Measurements from ENCODE around the gene JAM2. TPM values are rescaled to one million over a fixed set of nuclear protein-coding genes. Genes with fewer than 3 reads are reported as not detected.
A peak's percentile ranks its signal among the peaks of the same experiment; 100 is the strongest.
"Not testable (repeated sequence)": the region's sequence is repeated elsewhere in the genome, so short reads cannot be mapped to it uniquely, and the experiment has no call there.

The JAM2 gene, protein sequence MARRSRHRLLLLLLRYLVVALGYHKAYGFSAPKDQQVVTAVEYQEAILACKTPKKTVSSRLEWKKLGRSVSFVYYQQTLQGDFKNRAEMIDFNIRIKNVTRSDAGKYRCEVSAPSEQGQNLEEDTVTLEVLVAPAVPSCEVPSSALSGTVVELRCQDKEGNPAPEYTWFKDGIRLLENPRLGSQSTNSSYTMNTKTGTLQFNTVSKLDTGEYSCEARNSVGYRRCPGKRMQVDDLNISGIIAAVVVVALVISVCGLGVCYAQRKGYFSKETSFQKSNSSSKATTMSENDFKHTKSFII
- polyA plus RNA-seq (2013, experiment 1 of 2; ENCODE audit: insufficient read length) = 20.2 TPM
- 17.7 TPM for polyA plus RNA-seq (2013, experiment 2 of 2; ENCODE audit: insufficient read length)

DNA sequence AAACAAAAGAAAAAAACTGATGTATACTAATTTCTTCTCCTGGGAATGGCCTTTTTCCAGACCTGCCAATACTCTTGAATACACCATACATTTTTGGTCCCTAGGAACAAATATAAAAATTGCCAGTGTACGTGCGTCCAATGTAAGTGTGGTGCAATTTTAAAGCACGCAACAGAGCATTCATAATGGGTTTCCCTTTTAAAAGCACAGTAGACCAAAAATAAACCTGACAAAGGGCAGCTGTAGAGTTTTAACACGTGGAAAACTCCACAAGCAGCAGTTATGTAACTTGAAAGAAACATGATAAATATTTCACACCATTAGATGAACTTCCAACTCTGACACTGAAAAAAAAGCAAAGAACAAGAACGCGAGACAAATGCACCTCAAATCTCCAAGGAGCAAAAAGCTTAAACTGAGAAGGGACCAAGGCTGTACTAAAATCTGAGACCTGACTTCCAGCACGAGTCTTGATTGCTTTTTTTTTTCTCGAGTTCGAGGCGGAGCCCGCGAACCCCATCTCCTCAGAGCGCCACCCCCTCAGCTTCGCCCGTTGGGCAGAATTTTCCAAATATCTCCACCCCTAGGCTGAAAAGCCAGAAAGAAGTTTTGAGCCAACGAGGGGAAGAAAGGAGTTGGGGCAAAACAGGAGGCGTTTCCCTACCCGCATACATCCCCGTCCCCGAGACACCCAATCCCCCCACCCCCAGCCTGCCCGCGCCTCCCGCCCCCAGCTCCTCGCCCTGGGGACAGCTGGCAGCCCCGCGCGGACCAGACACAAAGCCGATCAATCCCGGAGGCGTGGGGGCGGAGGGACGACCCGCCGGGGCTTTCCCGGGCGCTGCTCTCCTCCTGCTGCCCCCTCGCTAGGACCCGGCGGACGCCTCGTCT is at the start of gene JAM2:
Gene JAM2 (plus strand): TSS at position 599 of the 891 bp plus-strand sequence. CDS start 564 bp downstream, outside the sequence.
- DNase-seq = peak; percentile 59

DNA sequence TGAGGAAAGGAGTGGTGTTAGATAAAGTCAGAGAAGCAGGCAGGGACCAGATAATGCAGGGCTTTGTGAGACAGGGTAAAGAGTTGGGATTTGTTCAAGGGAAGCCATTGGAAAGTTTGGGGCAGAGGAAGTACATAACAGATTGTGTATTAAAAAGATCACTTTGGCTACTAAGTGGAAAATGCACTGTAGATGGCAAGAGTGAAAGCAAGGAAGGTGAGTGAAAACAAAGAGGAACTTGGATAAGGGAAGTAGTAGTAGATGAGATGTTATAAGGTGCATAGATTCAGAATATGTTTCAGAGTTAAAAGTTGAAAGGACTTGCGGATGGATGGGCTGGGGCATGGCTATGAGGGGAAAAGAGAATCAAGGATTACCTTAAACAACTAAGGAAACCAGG is 49.2 kb upstream of the JAM2 start:
- DNase-seq = no peak

DNA sequence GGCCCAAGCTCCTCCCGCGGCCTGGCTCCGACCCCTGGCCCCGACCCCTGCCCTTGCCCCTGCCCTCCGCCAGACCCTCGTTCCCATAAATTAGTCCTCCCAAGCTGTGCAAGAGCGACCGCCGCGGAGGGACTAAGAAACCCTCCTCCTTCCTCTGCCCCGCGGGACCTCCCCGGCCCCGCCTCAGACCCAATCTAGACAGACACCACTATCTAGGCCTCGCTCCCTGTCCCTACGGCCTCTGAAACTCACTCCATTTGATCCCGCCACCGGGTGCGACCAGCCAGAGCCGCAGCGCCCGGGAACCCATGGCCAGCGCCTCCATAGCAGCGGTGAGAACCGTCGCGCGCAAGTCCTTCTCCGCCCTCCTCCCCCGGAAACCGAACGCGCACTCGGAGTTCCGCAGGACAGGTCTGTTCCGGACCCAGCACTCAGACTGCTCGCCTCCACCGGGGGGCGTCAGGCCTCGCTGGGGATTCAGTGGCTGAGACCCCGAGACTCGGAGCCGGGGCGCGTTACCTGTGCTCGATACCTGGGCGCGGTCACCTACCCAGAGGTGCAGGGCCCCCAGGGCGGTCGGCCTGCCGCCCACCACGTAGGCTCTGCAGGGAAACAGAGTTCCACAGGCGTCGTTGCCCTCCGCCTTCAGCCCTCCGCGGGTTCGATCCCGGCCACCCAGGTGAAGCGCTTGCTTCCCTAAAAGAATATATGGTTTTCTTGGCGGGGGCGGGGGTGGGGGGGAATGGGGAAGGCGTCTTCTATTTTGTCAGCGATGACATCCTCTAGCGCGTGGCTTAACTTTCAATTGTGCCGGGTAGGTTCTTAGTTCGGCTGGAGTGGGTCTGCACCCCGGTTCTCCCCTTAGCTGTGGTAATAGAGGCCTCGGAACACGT is 31.7 kb upstream of the JAM2 start, which contains the start of gene MRPL39:
Gene MRPL39 (minus strand): TSS at position 331 of the 893 bp plus-strand sequence. CDS start 6 bp downstream, at position 325.
- DNase-seq = peak; percentile 90

DNA sequence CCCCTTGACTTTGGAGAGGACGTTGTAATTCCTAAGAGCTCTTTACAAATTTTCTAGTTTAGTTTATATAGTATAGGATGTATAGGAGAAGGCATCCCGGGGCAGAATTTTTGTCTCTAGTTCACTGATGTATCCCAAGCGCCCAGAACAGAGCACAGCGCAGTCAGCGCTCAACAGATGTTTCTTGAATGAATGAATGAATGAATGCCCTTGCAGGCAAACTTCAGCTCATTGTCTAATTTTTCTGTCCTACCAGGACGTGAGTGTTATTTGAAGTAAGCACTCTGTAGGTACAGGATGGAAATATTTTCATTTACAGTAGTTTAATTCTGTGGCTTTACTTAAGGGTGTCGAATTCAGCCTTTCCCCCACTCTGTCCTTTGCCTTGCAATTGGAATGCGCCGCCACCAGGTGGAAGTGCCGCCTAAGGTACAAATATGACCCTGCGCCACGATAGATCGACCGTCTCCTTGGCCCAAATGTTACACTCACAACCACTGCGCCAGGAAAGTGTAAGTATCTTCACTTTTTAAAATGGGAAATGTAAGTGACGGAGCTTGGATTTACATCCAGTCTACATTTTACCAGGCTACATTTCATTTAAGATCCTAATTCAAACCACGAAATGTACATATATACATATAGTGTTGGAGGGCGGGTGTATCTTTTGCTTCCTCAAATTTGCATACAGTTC is 30.9 kb upstream of the JAM2 start:
- DNase-seq = peak; percentile 81

DNA sequence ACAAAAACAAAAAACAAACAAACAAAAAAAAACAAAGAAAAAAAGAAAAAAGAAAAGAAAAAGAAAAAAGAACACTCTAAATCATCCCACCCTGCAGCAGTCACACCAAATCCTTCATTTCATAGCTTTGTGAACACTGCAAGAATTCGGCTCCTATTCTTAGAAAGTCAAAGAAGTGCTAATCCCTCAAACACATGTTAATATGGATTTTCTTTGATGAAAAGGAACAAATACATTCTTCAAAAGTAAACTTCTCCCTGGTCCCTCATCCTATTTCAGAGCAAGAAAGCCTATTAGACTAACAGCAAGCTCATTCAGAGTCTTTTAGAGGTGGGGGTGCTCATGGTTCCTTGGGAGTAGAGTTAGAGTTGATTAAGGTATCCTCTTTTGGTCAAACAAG is 24.6 kb upstream of the JAM2 start:
- no peak for DNase-seq

DNA sequence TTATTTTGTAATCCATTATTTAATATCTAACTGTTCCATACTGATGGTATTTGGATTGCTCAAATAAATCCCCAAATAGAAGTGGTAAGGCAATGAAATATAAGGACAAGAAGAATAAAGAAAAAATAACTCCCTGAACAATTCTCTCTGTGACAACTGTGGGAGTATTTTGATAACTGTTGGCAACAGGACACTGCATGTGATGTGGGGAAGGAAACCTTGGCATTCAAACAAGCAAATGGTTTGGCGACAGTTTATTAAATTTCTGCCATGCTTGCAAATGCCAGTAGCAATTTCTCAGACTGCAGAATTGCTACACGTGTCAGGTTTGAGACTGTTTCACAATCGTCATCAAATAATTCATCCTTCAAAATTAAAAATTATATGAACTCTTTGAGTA is 23.2 kb upstream of the JAM2 start:
- DNase-seq = no peak

DNA sequence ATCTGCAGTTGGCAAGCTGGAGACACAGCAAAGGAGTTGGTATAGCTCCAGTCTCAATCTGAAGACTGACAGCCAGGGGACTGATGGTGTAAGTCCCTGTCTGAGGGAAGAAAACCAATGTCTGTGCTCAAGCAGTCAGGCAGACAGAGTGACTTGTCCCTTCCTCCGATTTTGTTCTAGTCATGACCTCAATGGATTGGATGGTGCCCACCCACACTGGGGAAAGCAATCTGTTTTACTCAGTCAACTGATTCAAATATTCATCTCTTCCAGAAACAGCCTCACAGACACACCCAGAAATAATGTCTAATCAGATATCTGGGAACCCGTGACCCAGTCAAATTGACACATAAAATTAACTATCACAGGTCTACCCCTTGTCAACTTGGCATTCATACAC is 19.9 kb upstream of the JAM2 start:
- DNase-seq = no peak

DNA sequence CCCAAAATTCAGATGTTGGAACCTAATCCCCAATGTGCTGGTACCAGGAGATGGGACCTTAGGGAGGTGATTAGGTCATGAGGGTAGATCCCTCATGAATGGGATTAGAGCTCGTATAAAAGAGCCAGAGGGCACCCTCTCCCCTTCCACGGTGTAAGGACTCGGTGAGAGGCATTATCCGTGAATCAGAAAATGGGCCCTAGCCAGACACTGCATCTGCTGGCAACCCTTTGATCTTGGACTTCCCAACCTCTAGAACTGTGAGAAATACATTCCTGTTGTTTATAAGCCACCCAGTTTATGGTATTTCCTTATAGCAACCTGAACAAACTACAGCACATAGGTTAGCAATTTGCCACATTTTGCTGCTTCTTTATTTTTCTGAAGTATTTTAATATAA is 14.5 kb upstream of the JAM2 start:
- DNase-seq = no peak

DNA sequence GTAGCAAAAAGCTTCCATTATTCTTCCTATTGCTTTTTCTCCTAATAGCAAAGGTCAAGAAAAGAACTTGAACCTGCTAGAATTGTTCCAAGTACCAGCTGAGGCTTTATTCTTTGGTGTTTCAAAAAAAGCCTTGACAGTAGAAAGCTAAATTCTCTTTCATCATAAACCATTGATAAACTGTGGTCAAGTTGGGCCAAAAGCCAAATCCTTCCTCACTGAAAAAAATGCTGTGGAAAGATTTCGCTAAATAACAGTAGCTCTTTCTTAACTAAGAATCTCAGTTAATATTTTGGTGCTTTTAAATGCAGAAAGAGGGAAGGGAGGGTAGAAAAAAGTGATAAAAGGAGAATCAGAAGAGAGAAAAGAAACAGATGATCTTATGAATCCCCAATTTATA is 14.0 kb upstream of the JAM2 start:
- no peak for DNase-seq

DNA sequence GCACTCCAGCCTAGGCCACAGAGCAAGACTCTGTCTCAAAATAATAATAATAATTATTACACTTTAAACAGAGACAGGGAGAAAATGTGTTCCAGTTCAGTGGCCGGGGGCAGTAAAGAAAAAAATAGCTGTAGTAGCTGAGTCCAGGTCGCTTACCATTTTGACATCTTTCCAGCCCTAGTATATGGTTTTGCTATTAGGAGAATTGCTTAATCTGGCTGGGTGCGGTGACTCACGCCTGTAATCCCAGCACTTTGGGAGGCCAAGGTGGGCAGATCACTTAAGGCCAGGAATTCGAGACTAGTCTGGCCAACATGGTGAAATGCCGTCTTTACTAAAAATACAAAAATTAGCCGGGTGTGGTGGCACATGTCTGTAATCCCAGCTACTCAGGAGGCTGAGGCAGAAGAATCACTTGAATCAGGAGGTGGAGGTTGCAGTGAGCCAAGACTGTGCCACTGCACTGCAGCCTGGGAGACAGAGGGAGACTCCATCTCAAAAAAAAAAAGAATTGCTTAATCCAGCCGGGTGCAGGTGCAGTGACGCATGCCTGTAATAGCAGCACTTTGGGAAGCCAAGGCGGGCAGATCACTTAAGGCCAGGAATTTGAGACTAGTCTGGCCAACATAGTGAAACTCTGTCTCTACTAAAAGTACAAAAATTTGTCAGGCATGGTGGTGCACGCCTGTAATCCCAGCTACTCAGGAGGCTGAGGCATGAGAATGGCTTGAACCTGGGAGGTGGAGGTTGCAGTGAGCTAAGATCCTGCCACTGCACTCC is 13.1 kb upstream of the JAM2 start:
- not testable (repeated sequence) for DNase-seq

DNA sequence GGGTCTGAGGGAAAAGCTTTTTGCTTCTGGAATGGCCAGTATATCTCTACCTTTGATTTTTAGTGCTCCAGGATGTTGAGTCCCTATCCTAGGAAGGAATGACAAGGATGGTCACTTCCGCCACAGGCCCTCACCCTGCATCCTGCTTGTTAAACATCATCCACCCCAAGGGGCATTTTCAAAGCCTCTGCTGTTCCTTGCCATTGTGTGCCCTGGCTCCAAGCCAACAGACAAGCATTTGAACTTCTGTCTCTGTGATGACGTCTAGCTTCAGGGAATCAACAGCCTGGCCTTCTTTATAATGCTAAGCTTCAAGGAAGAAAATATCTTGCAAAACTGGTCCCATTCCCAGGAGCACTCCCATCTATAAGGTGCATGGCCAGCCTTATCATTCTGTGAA is 12.3 kb upstream of the JAM2 start:
- no peak for DNase-seq

DNA sequence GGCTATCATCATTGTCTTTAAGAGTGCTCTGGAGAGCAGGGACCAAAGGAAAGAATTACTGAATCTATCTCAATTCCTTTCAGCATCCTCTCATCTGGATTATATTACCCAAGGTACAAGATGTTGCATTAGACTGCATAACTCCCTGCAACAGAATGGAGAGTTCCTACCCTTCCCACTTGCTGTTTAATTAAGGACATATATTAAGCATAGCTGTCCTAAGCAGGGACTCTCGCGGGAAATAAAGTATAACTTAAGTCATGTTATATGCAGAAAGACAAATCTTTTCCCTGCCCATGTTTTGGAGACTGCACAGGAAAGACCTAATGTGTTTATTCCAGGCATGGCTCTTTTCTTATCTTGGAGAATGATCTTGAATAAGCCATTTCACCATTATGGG is 6.8 kb upstream of the JAM2 start:
- DNase-seq = no peak

DNA sequence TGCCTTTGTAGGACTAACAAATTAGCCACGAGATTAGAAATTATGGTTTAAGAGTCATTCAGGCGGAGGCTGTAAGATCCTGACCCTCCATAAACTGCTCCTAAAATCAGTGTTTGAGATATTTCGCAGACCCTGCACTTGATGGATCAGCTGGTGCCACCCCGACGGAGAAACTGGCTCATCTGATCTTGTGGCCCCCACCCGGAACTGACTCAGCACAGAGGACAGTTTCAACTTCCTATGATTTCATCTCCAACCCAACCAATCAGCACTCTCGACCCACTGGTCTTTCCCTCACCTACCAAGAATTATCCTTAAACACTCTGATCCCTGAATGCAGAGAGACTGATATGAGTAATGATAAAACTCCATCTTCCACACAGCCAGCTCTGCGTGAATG is 3.7 kb upstream of the JAM2 start:
- no peak for DNase-seq

DNA sequence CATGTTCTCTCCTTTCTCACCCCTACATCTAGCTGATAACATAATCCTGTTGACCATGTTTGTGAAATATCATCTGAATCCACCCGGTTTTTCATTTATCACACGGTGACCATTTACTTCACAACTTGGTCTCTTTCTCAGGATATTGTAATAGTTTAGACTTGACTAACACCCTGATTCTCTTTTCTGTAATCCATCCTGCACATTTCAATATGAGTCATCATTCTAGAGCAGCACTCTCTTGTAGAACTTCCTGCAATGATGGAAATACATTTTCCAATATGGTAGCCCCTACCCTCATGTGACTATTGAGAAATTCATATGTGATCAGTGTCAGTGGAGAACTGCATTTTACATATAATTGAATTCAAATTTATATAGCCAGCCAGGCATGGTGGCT is 2.3 kb upstream of the JAM2 start:
- peak; percentile 10 for DNase-seq

DNA sequence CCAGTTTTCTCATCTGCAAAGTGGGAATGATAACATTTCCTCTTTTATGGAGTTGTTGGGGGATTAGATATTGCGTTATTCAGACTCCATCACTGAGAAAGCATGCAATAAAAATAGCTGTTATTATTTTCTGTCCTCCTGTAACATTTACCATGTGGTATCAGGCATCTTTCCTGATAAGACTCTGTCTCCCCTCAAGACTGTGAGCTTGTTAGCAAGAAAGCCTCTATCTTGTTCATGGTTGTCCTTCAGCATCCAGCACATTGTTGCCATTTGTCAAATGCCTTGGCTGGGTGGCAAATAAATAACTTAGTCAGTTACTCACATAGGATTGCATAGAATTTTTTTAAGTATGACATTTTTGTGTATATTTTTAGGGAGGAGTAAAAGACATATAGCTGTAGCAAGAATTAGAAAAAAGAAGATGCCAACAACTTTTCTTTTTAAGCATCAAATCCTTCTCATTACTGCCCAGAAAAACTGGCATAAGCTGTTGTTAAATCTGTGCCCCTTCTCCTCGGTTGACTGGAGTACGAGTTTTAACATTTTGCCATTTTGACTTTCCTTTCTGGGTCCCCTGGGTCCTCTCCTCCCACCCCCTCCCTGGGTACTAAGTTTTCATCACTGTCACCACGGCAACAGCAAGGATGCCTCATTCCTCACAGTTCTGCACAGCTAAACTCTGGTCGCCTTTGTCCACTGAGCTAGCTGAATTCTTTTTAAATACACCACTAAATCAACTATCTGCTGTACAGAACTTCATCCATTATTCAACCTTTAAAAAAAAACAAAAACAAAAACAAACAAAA is 1.0 kb upstream of the JAM2 start:
- DNase-seq = peak; percentile 16

DNA sequence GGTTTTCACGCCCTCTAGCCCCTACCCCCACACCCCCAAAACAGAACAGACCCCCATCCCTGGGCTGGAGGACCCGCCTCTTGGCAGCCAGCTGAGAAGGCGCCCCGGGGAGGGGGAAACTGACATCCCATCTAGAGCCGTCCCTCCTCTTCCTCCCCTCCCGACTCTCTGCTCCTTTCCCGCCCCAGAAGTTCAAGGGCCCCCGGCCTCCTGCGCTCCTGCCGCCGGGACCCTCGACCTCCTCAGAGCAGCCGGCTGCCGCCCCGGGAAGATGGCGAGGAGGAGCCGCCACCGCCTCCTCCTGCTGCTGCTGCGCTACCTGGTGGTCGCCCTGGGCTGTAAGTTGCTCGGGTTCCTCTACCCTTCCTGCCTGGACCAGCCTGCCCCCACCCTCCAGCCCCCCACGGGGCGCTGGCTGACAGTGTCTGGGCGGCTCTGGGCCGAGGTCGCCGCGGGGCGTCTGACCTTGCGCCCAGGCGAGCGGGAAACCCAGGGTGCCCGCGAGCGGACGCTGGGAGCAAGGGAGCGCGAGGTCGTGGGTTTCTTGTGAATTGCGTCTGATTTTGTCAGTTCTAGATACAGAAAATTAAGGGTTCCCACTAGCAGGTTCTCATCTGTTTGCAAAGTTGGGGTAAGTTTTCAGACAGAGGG is 618 bp downstream of the JAM2 start:
- DNase-seq = peak; percentile 52

DNA sequence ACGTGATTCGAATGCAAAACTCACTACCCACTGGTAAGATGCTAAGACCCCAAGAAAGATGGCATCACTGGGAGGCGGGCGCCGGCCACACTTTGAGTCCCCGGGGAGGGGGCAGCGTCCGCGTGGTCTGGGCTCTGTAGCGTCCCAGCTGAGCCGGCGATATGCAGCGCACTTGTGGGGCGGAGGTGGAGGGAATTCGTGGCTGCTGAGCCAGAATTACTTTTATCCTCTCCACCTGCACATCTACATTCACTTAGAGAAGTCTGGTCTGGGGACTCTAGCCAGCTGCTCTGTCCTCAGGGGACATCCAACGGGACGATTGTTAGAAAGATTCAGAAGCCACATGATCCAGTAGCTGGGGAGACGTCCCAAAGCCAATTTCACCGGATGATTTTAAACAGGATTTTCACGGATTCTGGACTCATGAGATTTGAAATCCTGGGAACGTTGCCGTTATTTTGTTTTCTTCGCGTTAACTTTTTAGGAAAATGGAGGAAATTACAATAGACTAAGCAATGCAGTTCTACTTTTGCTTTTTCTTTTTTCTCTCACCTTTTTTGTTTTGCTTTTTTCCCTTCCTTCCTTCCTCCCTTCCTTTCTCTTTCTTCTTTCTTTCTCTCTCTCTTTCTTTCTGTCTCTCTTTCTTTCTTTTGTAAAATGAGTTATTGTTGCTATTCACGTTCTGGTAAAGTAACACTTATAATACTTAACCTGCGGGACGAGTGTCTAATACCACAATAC is 1.3 kb downstream of the JAM2 start:
- DNase-seq = peak; percentile 17

DNA sequence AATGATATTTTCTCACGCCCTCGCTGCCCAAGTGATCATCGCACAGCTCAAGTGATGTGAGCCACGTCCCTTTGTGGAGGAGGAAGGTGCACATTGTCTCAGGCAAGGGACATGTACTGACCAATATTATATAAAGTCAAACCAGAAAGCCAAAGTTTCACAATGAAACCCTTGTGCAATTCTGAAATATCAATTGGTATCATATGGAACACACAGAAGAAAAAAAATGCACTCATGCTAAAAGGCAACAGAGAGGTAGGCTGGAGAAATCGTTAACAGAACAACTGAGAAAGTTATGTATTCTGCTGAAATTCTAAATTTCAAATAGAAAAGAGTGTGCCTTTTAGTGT is 1.9 kb downstream of the JAM2 start:
- DNase-seq = no peak

DNA sequence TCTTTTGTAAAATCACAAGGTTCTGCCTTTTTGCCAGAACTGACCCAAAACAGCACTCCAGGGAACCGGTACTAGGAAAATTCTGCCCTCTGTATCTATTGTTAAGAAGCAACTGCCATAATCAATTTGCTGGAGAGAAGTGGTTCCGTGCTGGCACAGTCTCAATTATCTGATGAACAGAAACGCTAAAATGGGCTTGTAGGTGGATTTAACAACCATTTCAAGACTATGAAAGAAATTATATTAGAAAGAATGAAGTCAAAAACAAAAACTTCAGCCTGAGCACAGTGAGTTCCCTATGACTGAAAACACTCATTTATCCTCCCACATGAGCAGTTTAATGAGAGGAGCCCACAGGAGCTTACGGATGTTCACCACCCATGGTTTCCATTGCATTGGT is 4.4 kb downstream of the JAM2 start:
- no peak for DNase-seq

All from fibroblast of skin of abdomen (primary cell).